H1 (cell line): ENCODE results near the gene KIF26B. TPM values are rescaled to one million over a fixed set of nuclear protein-coding genes. Genes with fewer than 3 reads are reported as not detected.

Source experiments
- CTCF ChIA-PET: fragments of 300-600 bp; sonication (Branson Sonifier 250); formaldehyde crosslinking; loops from one replicate; lab custom pipeline; 2021; ENCODE audit not compliant: partially characterized antibody; lab: Charles Lee
- POLR2A ChIA-PET: fragments of 300-600 bp; sonication (Branson Sonifier 250); formaldehyde crosslinking; loops from one replicate; lab custom pipeline; 2021; ENCODE audit warnings: inconsistent platforms; ENCODE audit not compliant: partially characterized antibody; lab: Charles Lee
- DNase-seq, 2 experiments: peaks; one replicate each; pipeline versions ENCODE4 v3.0.0 to v3.0.0-alpha.2; 2010 to 2022; ENCODE audit warnings: low spot score in 2 of 2, low read depth in 1 of 2, mixed read lengths in 1 of 2
- FAIRE-seq: peaks from 2 replicates; lab custom pipeline; 2011; peaks lifted over from hg19 to GRCh38; lab: Jason Lieb, UNC
- H2AFZ ChIP-seq: 2 replicates; pipeline ENCODE4 v1.8.1; 2012; ENCODE audit warnings: low read length, inconsistent platforms
- H2AK5ac ChIP-seq: 2 replicates; pipeline ENCODE4 v1.6.1; 2013; ENCODE audit warnings: low read depth, low read length
- H2BK120ac ChIP-seq: replicated peaks from 2 replicates; pipeline ENCODE3; 2013; ENCODE audit warnings: low read depth, low read length, inconsistent platforms
- H2BK12ac ChIP-seq: 2 replicates; pipeline ENCODE4 v1.6.1; 2013; ENCODE audit warnings: low read depth, low read length
- H2BK15ac ChIP-seq: 2 replicates; pipeline ENCODE4 v1.6.1; 2013; ENCODE audit warnings: low read length
- H2BK20ac ChIP-seq: 2 replicates; pipeline ENCODE4 v1.6.1; 2013; ENCODE audit warnings: low read length
- H2BK5ac ChIP-seq: 2 replicates; pipeline ENCODE4 v1.6.1; 2013; ENCODE audit warnings: low read depth, low read length
- H3K14ac ChIP-seq: 2 replicates; pipeline ENCODE4 v1.6.1; 2013; ENCODE audit warnings: inconsistent platforms; ENCODE audit not compliant: insufficient read length
- H3K18ac ChIP-seq: 2 replicates; pipeline ENCODE4 v1.6.1; 2013; ENCODE audit warnings: low read length; ENCODE audit errors: extremely low read depth
- H3K23ac ChIP-seq: 2 replicates; pipeline ENCODE4 v1.6.1; 2013; ENCODE audit warnings: inconsistent platforms; ENCODE audit not compliant: insufficient read length
- H3K23me2 ChIP-seq: 2 replicates; pipeline ENCODE4 v1.6.1; 2013; ENCODE audit warnings: low read depth, low read length
- H3K27ac ChIP-seq: 2 replicates; pipeline ENCODE4 v1.6.1; 2011; ENCODE audit warnings: low read depth, low read length, inconsistent platforms
- H3K27me3 ChIP-seq, 4 experiments: replicated peaks in 1 of 4; 1 replicate in 1 of 4; 2 replicates in 3 of 4; pipeline versions ENCODE4 v1.6.1 to v1.8.1; 2011 to 2013; ENCODE audit warnings: low read length in 3 of 4, mild to moderate bottlenecking in 3 of 4, inconsistent platforms in 2 of 4, mixed read lengths in 2 of 4, moderate library complexity in 1 of 4; ENCODE audit not compliant: control insufficient read depth in 3 of 4, insufficient read depth in 3 of 4; ENCODE audit errors: extremely low read depth in 1 of 4
- H3K36me3 ChIP-seq, 4 experiments: 2 replicates each; pipeline versions ENCODE4 v1.6.1 to v1.8.1; 2011 to 2013; ENCODE audit warnings: mild to moderate bottlenecking in 4 of 4, low read length in 3 of 4, moderate library complexity in 2 of 4, control low read depth in 1 of 4, inconsistent platforms in 1 of 4; ENCODE audit not compliant: insufficient read depth in 4 of 4, control insufficient read depth in 2 of 4
- H3K4ac ChIP-seq: replicated peaks from 2 replicates; pipeline ENCODE3; 2013; ENCODE audit warnings: low read length, low read depth, mixed read lengths, inconsistent platforms; ENCODE audit not compliant: insufficient read length
- H3K4me1 ChIP-seq, 4 experiments: replicated peaks in 1 of 4; 1 replicate in 1 of 4; 2 replicates in 3 of 4; pipeline versions ENCODE4 v1.6.1 to v1.8.1; 2011 to 2013; ENCODE audit warnings: low read length in 3 of 4, inconsistent platforms in 2 of 4, mixed read lengths in 1 of 4; ENCODE audit not compliant: insufficient read depth in 4 of 4, control insufficient read depth in 3 of 4
- H3K4me2 ChIP-seq, 2 experiments: 2 replicates each; pipeline versions ENCODE4 v1.6.1 to v1.8.1; 2011 to 2013; ENCODE audit warnings: low read depth in 2 of 2, low read length in 2 of 2, control low read depth in 1 of 2, inconsistent platforms in 1 of 2, mild to moderate bottlenecking in 1 of 2; ENCODE audit not compliant: insufficient read depth in 1 of 2
- H3K4me3 ChIP-seq, 4 experiments: fragments of 200-600, 300-600 bp in 1 of 4; sonication (generic), shearing (Covaris generic), sonication (Bioruptor Twin) in 1 of 4; 2 replicates each; pipeline versions ENCODE4 v1.5.1 to v1.8.1; 2011 to 2016; ENCODE audit warnings: low read length in 4 of 4, low read depth in 3 of 4, control low read depth in 2 of 4, inconsistent platforms in 2 of 4, mild to moderate bottlenecking in 2 of 4, mixed read lengths in 1 of 4, moderate library complexity in 1 of 4; ENCODE audit not compliant: insufficient read depth in 2 of 4; ENCODE audit errors: extremely low read depth in 1 of 4
- H3K56ac ChIP-seq: replicated peaks from 2 replicates; pipeline ENCODE3; 2013; ENCODE audit warnings: low read depth, mild to moderate bottlenecking, mixed read lengths, low read length, inconsistent platforms; ENCODE audit not compliant: insufficient read length
- H3K79me1 ChIP-seq: 2 replicates; pipeline ENCODE4 v1.6.1; 2013; ENCODE audit warnings: low read depth, low read length, control low read depth
- H3K79me2 ChIP-seq, 2 experiments: 2 replicates each; pipeline versions ENCODE4 v1.6.1 to v1.8.1; 2012 to 2013; ENCODE audit warnings: low read length in 2 of 2, mild to moderate bottlenecking in 2 of 2, inconsistent platforms in 1 of 2; ENCODE audit not compliant: insufficient read depth in 2 of 2, control insufficient read depth in 1 of 2
- H3K9ac ChIP-seq, 4 experiments: replicated peaks in 1 of 4; 1 replicate in 1 of 4; 2 replicates in 3 of 4; pipeline versions ENCODE4 v1.6.1 to v1.8.1; 2011 to 2013; ENCODE audit warnings: low read depth in 3 of 4, low read length in 3 of 4, control low read depth in 2 of 4, mild to moderate bottlenecking in 2 of 4, moderate library complexity in 2 of 4, inconsistent platforms in 1 of 4; ENCODE audit errors: extremely low read depth in 1 of 4
- H3K9me3 ChIP-seq, 2 experiments: 2 replicates each; pipeline versions ENCODE4 v1.6.1 to v1.8.1; 2012 to 2013; ENCODE audit warnings: mild to moderate bottlenecking in 2 of 2, moderate library complexity in 2 of 2, control low read depth in 1 of 2, inconsistent platforms in 1 of 2, low read depth in 1 of 2, low read length in 1 of 2, mixed read lengths in 1 of 2; ENCODE audit not compliant: insufficient read depth in 2 of 2
- H4K20me1 ChIP-seq, 2 experiments: replicated peaks in 1 of 2; 2 replicates each; pipeline versions ENCODE3 to v1.8.1; 2011 to 2013; ENCODE audit warnings: inconsistent platforms in 2 of 2, low read length in 2 of 2, mild to moderate bottlenecking in 1 of 2; ENCODE audit not compliant: insufficient read depth in 2 of 2, control insufficient read depth in 1 of 2
- H4K5ac ChIP-seq: 2 replicates; pipeline ENCODE4 v1.6.1; 2013; ENCODE audit warnings: low read length, low read depth, mixed read lengths, inconsistent platforms; ENCODE audit not compliant: insufficient read length
- H4K8ac ChIP-seq: 2 replicates; pipeline ENCODE4 v1.8.0; 2013; ENCODE audit warnings: mild to moderate bottlenecking, moderate library complexity, low read length, inconsistent platforms; ENCODE audit not compliant: insufficient read depth; ENCODE audit errors: extremely low read depth
- H4K91ac ChIP-seq: replicated peaks from 2 replicates; pipeline ENCODE3; 2013; ENCODE audit warnings: low read length, mixed read lengths, inconsistent platforms; ENCODE audit not compliant: insufficient read length
- ATF2 ChIP-seq: IDR thresholded peaks from 2 replicates; pipeline ENCODE4 v1.6.1; 2012; ENCODE audit warnings: low read length, inconsistent platforms
- POLR2A ChIP-seq, 2 experiments: IDR thresholded peaks; 1 replicate in 1 of 2; 2 replicates in 1 of 2; pipeline ENCODE4 v1.6.1; 2011; ENCODE audit warnings: low read depth in 2 of 2, low read length in 2 of 2, mild to moderate bottlenecking in 2 of 2; ENCODE audit errors: control extremely low read depth in 1 of 2
- TBP ChIP-seq: IDR thresholded peaks from 2 replicates; pipeline ENCODE4 v1.6.1; 2011; ENCODE audit warnings: low read depth, low read length, improper control_type of control experiment
- WGBS, 2 experiments: shearing (Covaris generic) in 1 of 2; methylation state at CpG; one replicate each; pipeline versions ENCODE4 v1.1.6 to v1.1.7; 2013 to 2015; ENCODE audit warnings: low lambda C conversion rate in 2 of 2, mixed read lengths in 2 of 2, inconsistent platforms in 1 of 2, low coverage in 1 of 2, missing lambda C conversion rate in 1 of 2; ENCODE audit not compliant: insufficient replicate concordance in 2 of 2, insufficient coverage in 1 of 2, insufficient read length in 1 of 2; ENCODE audit errors: extremely low coverage in 1 of 2, missing lambda C conversion rate in 1 of 2; 5-methylcytosine and 5-hydroxymethylcytosine counted together
- polyA plus RNA-seq, 7 experiments: library from polyadenylated mRNA; depleted of rRNA in 3 of 7; stranded (reverse) in 5 of 7; unstranded in 2 of 7; fragments of >200 nt in 5 of 7; fragments of 200-250 nt in 2 of 7; gene quantifications; 1 replicate in 5 of 7; 2 replicates in 1 of 7; 4 replicates in 1 of 7; pipeline versions ENCODE4 v1.2.1 to v1.2.3, GENCODE V29; 2011 to 2013; ENCODE audit warnings: missing spikeins in 2 of 7, mixed read lengths in 2 of 7
- total RNA-seq: library from RNA; stranded (reverse); fragmentation: NEBNext Ultra II Directional; extraction: Animal tissue kit (Norgen Biotek cat#: 25700); gene quantifications from 2 replicates; pipeline ENCODE4 v1.2.1, GENCODE V29; 2021

Gene KIF26B
- total and polyA plus RNA-seq, 2 of the 8 experiments (the other 6 are each of a cell fraction or from before 2014, with no cell fraction given), result 0.06 to 0.28 TPM

DNA sequence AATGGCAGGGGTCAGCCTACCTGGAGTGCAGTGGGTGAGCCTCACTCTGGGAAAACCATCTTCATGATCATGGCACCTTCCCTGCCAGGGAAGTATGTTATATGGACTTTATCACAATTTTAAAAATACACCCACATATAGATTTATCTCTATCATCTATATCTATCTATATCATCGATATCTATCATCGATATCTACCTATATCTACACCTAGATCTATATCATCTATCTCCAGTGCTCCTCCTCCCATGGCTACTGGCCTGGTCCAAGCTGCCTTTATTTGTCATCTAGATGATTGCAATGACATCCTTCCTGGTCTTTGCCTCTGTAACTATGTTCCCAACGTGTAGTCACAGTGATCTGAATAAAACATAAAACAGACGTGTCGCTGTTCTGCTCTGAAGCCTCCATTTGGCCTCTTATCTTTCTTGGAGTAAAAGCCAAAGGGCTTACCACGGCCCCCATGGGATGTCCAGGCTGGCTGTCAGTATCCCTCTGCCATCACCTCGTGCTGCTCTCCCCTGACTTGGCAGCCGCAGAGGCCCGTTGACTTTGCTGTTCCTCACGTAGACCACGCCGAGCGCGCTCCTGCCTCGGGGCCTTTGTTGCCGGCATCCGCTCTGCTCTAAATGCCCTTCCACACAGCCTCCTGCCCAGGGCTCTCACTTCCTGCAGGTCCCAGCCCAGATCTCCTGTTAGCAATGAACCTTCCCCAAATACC, 20.6 kb upstream of the KIF26B start:
- DNase-seq, result no peak
- no peaks in the 10 kb centered on the region for H3K9me3 ChIP-seq
- H3K23ac ChIP-seq, result no peak overlapping the region
- H3K23me2 ChIP-seq, result no peaks in the 10 kb centered on the region
- no peak overlapping the region for H4K8ac ChIP-seq
- no peaks in the 10 kb centered on the region; a peak in 2 of 7 replicates for H3K4me1 ChIP-seq
- H3K18ac ChIP-seq, result no peak overlapping the region
- POLR2A ChIA-PET, result no interaction called here
- no peaks in the 10 kb centered on the region for H3K27me3 ChIP-seq
- H3K79me2 ChIP-seq, result no peaks in the 10 kb centered on the region
- no peak overlapping the region for H3K56ac ChIP-seq
- H3K79me1 ChIP-seq, result no peaks in the 10 kb centered on the region
- CTCF ChIA-PET, result interaction anchor here (2.5 kb wide), 1 partner anchor 11 kb away, joined by 9 read pairs; no protein-coding TSS in a partner anchor
- no peak overlapping the region for H4K91ac ChIP-seq
- no peak overlapping the region for H3K9ac ChIP-seq
- H2BK20ac ChIP-seq, result no peak overlapping the region
- no peak overlapping the region for H2AK5ac ChIP-seq
- no peak overlapping the region for H3K4me2 ChIP-seq
- no peak overlapping the region for H4K5ac ChIP-seq
- no peak overlapping the region for H3K14ac ChIP-seq
- TF ChIP-seq POLR2A (IDR thresholded peaks at IDR 0.05; ENCODE audit: control extremely low read depth in 1 of 2, low read depth in 2 of 2, low read length in 2 of 2) (no peak), ATF2 (no peak), TBP (no peak)
- H2BK120ac ChIP-seq, result no peak overlapping the region
- no peak overlapping the region for H2BK15ac ChIP-seq
- H3K4ac ChIP-seq, result no peak overlapping the region
- H4K20me1 ChIP-seq, result no peaks in the 10 kb centered on the region
- no peak overlapping the region for H2BK12ac ChIP-seq
- no peak for FAIRE-seq
- H2AFZ ChIP-seq, result no peak overlapping the region
- H3K4me3 ChIP-seq, result no peak overlapping the region
- H3K36me3 ChIP-seq, result no peaks in the 10 kb centered on the region
- H2BK5ac ChIP-seq, result no peak overlapping the region
- 93 to 100% methylated on average over 2 to 17 of the region's 17 CpGs for WGBS, 2 experiments
- no peak overlapping the region for H3K27ac ChIP-seq
